ENCODE data around the gene TUBG2. TPM values are rescaled to one million over a fixed set of nuclear protein-coding genes. Genes with fewer than 3 reads are reported as not detected.

The TUBG2 gene
- total RNA-seq, 3 donors from 2014 or later, result 1.8 to 24.9 (median 6.1) TPM

DNA sequence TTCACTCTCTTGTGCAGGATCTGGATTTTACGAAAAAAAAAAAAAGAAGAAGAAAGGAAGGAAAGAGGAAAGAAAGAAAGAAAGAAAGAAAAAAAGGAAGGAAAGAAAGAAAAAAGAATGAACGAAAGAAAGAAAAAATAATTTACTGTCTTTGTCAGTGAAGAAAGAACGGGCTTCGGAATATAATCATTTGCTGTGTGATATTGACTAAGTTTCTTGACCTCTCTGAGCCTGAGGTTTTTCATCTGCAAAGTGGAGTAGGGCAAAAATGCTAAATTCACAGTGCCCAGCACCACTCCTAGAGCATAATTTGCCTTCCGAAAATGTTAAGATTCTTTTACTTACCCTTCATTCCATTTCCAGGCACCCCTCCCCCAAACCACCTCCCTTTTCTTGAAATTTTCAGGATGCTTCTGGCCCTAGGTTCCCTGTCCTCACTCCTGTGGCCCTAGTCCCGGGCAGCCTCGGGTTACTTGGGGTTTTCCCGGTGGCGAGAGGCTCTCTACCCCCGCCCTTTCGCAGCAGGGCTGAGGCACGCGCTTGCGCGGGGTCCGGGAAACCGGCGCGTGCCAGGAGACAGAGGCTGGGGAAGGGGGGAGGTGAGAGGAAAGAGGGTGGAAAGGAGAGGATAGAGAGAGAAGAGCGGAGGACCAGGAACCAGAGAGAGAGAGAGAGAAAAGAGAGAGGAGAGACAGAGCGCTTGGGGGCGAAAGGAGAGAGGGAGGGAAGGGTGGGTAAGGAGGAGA is 23.1 kb downstream of the TUBG2 start, which contains the start of gene CNTNAP1:
TSS of gene CNTNAP1 (plus strand) at position 556 of the 746 bp plus-strand sequence. CDS start 299 bp downstream, outside the sequence.
- ATAC-seq (no peak), DNase-seq (peak in 1 of 3 donors; percentile 68)
- intact Hi-C loops (cut with DNase I, micrococcal nuclease), result no loop called here

GRCh38 chr17:42682722-42683403 is 23.8 kb downstream of the TUBG2 start:
- ATAC-seq, result peak; percentile 6
- intact Hi-C loops (cut with DNase I, micrococcal nuclease), result no loop called here

More for the DNA sequence above, 23.1 kb downstream of the TUBG2 start, which contains the start of gene CNTNAP1:
- no peak within 1 kb of the TSS for H3K4me3 ChIP-seq
- TF ChIP-seq, protein P1, sequence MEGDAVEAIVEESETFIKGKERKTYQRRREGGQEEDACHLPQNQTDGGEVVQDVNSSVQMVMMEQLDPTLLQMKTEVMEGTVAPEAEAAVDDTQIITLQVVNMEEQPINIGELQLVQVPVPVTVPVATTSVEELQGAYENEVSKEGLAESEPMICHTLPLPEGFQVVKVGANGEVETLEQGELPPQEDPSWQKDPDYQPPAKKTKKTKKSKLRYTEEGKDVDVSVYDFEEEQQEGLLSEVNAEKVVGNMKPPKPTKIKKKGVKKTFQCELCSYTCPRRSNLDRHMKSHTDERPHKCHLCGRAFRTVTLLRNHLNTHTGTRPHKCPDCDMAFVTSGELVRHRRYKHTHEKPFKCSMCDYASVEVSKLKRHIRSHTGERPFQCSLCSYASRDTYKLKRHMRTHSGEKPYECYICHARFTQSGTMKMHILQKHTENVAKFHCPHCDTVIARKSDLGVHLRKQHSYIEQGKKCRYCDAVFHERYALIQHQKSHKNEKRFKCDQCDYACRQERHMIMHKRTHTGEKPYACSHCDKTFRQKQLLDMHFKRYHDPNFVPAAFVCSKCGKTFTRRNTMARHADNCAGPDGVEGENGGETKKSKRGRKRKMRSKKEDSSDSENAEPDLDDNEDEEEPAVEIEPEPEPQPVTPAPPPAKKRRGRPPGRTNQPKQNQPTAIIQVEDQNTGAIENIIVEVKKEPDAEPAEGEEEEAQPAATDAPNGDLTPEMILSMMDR (IDR thresholded peaks at IDR 0.05), result no peak
- H3K9me3 ChIP-seq, result no peaks in the 10 kb centered on the region
- peaks cover 62% of the 10 kb centered on the region for H3K4me1 ChIP-seq (ENCODE audit: low read depth)
- H3K36me3 ChIP-seq (ENCODE audit: low read depth), result no peaks in the 10 kb centered on the region

DNA sequence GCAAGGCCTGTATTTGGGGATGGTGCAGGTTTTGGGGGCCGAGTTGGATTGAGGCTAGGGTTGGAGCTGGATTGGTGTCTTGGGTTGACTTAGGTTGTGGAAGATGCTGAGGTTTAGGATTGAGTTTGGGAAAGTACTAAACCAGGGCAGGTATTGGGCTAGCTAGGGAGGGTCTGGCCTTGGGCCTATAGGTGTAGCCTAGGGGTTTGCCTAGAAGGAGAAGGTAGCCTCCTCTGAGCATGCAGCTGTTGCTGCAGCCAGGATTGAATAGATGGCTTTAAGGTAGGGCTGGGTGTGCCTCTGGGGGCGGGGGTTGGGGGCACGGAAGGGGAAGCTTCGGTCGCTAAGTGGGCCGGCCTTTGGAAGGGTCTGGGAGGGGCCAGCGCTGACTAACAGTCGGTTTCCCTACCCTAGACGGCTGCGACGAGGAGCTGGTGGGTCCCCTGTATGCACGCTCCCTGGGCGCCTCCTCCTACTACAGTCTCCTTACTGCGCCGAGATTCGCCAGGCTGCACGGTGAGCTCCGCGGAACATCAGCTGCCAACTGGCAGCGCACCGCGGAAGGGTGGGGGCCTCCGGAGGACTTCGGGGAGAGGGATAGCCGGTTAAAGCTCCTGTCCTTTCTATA is 24.4 kb downstream of the TUBG2 start:
- H3K4me3 ChIP-seq, result no peak overlapping the region
- TF ChIP-seq, protein P1 (IDR thresholded peaks at IDR 0.05), result no peak
- H3K36me3 ChIP-seq (ENCODE audit: low read depth), result no peaks in the 10 kb centered on the region
- intact Hi-C loops (cut with DNase I, micrococcal nuclease), result no loop called here
- DNase-seq (peak in 1 of 3 donors; percentile 68), ATAC-seq (peak; percentile 13)
- H3K9me3 ChIP-seq, result no peaks in the 10 kb centered on the region
- H3K4me1 ChIP-seq (ENCODE audit: low read depth), result peaks cover 52% of the 10 kb centered on the region

More at GRCh38 chr17:42682722-42683403, 23.8 kb downstream of the TUBG2 start:
- Histone ChIP-seq H3K36me3 (ENCODE audit: low read depth) (no peaks in the 10 kb centered on the region), H3K4me1 (ENCODE audit: low read depth) (peaks cover 55% of the 10 kb centered on the region), H3K4me3 (no peak overlapping the region), H3K9me3 (no peaks in the 10 kb centered on the region)
- TF ChIP-seq, protein P1 (IDR thresholded peaks at IDR 0.05), result no peak
- peak in 2 of 3 donors; percentile 55 to 72 for DNase-seq

DNA sequence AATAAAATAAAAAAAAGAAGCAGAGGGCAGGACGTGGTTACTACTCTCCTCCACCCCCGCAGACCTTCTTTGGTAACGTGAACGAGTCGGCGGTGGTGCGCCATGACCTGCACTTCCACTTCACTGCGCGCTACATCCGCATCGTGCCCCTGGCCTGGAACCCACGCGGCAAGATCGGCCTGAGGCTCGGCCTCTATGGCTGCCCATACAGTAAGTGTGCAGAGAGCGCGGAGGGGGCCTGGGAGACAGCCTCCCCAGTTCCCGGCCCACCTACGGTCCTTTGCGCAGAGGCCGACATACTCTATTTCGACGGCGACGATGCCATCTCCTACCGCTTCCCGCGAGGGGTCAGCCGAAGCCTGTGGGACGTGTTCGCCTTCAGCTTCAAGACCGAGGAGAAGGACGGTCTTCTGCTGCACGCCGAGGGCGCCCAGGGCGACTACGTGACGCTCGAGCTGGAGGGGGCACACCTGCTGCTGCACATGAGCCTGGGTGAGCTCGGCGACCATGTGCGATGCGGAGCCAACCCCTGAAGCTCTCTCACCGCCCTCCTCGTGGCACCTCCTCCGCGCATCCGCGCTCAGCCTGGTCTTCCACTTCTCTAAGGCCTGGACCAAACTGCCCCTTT is 26.0 kb downstream of the TUBG2 start:
- intact Hi-C loops (cut with DNase I, micrococcal nuclease), result no loop called here
- ATAC-seq (no peak), DNase-seq (no peak)
- Histone ChIP-seq H3K4me1 (ENCODE audit: low read depth) (peaks cover 38% of the 10 kb centered on the region), H3K36me3 (ENCODE audit: low read depth) (no peaks in the 10 kb centered on the region), H3K9me3 (no peaks in the 10 kb centered on the region), H3K4me3 (no peak overlapping the region)
- TF ChIP-seq, protein P1 (IDR thresholded peaks at IDR 0.05), result no peak

DNA sequence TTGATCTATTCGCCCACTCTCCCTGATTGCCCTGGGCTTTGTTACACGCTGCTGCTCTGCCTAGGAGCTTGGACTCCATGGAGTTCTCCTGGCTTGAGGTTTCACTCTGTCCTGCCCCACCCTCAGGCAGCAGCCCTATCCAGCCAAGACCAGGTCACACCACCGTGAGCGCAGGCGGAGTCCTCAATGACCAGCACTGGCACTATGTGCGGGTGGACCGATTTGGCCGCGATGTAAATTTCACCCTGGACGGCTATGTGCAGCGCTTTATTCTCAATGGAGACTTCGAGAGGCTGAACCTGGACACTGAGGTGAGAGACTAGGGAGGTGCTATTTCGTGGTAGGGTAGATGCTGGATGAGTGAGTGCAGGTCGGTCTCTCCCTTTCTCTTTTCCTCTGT is 26.7 kb downstream of the TUBG2 start:
- ATAC-seq (no peak), DNase-seq (no peak)
- TF ChIP-seq, protein P1 (IDR thresholded peaks at IDR 0.05), result no peak
- Histone ChIP-seq H3K9me3 (no peaks in the 10 kb centered on the region), H3K4me3 (no peak overlapping the region), H3K4me1 (ENCODE audit: low read depth) (peaks cover 32% of the 10 kb centered on the region), H3K36me3 (ENCODE audit: low read depth) (no peaks in the 10 kb centered on the region)
- intact Hi-C loops (cut with DNase I, micrococcal nuclease), result no loop called here

Data from mucosa of descending colon (tissue), 3 donors.